Measurements from ENCODE around the gene ZNF853. TPM values are rescaled to one million over a fixed set of nuclear protein-coding genes. Genes with fewer than 3 reads are reported as not detected.

Gene ZNF853
- total and polyA plus RNA-seq, 2 donors (not counting 1 experiment from before 2014, with no cell fraction given): 2.5 to 6.3 TPM

- POLR2A ChIA-PET: no interaction called here
Observed at GRCh38 chr7:6607651-6608051, 7.8 kb upstream of the ZNF853 start.

GRCh38 chr7:6608081-6608480 is 7.3 kb upstream of the ZNF853 start:
- no peak overlapping the region for H3K4me3 ChIP-seq (ENCODE audit: control extremely low read depth in 1 of 5, extremely low read depth in 1 of 5, insufficient read depth in 1 of 5, low read depth in 2 of 5, low read length in 4 of 5)
- H3K79me2 ChIP-seq (ENCODE audit: control insufficient read depth, insufficient read depth, low read length): peaks cover 8% of the 10 kb centered on the region
- H3K4me2 ChIP-seq (replicated peaks; ENCODE audit: low read depth, low read length, poor library complexity, severe bottlenecking): no peak overlapping the region
- no peak for TF ChIP-seq EZH2 (IDR thresholded peaks at IDR 0.05; ENCODE audit: borderline replicate concordance, insufficient read depth, low read depth, low read length, poor library complexity, severe bottlenecking)
- TF ChIP-seq CTCF (IDR thresholded peaks at IDR 0.05): no peak
- no peaks in the 10 kb centered on the region for H3K9me3 Mint-ChIP-seq (ENCODE audit: insufficient read depth)
- ATAC-seq (ENCODE audit: low read depth): no peak
- no peak overlapping the region for H3K4me3 Mint-ChIP-seq
- H3K27ac ChIP-seq (ENCODE audit: low read length in 2 of 2): no peak overlapping the region
- H3K36me3 ChIP-seq (replicated peaks in 1 of 2; ENCODE audit: control extremely low read depth in 1 of 2, control insufficient read depth in 1 of 2, extremely low read depth in 1 of 2, insufficient read depth in 2 of 2, low read length in 1 of 2): peaks cover 1 to 26% of the 10 kb centered on the region in 2 experiments
- H3K9me3 ChIP-seq (ENCODE audit: control extremely low read depth in 1 of 3, control insufficient read depth in 2 of 3, insufficient read depth in 1 of 3, low read length in 2 of 3): no peaks in the 10 kb centered on the region
- no peaks in the 10 kb centered on the region for H3K4me1 ChIP-seq (ENCODE audit: control insufficient read depth in 2 of 2, insufficient read depth in 2 of 2, low read length in 2 of 2)
- CTCF ChIA-PET: interaction anchor here (1.3 kb wide), 1 partner anchor 18 kb away, joined by 3 read pairs; the partner anchor contains the start of gene INTS15
- H3K4me1 Mint-ChIP-seq: no peaks in the 10 kb centered on the region
- H3K27me3 Mint-ChIP-seq: peaks cover 4% of the 10 kb centered on the region
- 97% methylated on average over 20 of the region's 27 CpGs for WGBS (ENCODE audit: insufficient coverage)
- no peak for DNase-seq
- no peak overlapping the region for H3K9ac ChIP-seq (ENCODE audit: low read length)
- H3K27ac Mint-ChIP-seq: no peak overlapping the region
- H2AFZ ChIP-seq (ENCODE audit: insufficient read depth, low read depth, low read length, poor library complexity, severe bottlenecking): no peak overlapping the region
- intact Hi-C loops (cut with micrococcal nuclease): no loop called here
- POLR2A ChIA-PET: interaction anchor here (0.7 kb wide), 2 partner anchors 17 to 635 kb away, joined by 4 to 10 read pairs; no protein-coding TSS in a partner anchor
- no peaks in the 10 kb centered on the region for H3K27me3 ChIP-seq (replicated peaks in 1 of 4; ENCODE audit: control extremely low read depth in 1 of 4, control insufficient read depth in 3 of 4, insufficient read depth in 4 of 4, low read length in 3 of 4)
- H4K20me1 ChIP-seq (ENCODE audit: control insufficient read depth, insufficient read depth, low read length, poor library complexity, severe bottlenecking): no peaks in the 10 kb centered on the region

More at GRCh38 chr7:6607651-6608051, 7.8 kb upstream of the ZNF853 start:
- no peak for TF ChIP-seq EZH2 (IDR thresholded peaks at IDR 0.05; ENCODE audit: borderline replicate concordance, insufficient read depth, low read depth, low read length, poor library complexity, severe bottlenecking)
- no peak for TF ChIP-seq CTCF (IDR thresholded peaks at IDR 0.05)
- Histone ChIP-seq H3K27me3 (replicated peaks in 1 of 4; ENCODE audit: control extremely low read depth in 1 of 4, control insufficient read depth in 3 of 4, insufficient read depth in 4 of 4, low read length in 3 of 4) (no peaks in the 10 kb centered on the region), H3K27ac (ENCODE audit: low read length in 2 of 2) (no peak overlapping the region), H4K20me1 (ENCODE audit: control insufficient read depth, insufficient read depth, low read length, poor library complexity, severe bottlenecking) (peaks cover 3% of the 10 kb centered on the region), H3K4me2 (replicated peaks; ENCODE audit: low read depth, low read length, poor library complexity, severe bottlenecking) (no peak overlapping the region), H3K4me3 (ENCODE audit: control extremely low read depth in 1 of 5, extremely low read depth in 1 of 5, insufficient read depth in 1 of 5, low read depth in 2 of 5, low read length in 4 of 5) (no peak overlapping the region), H3K4me1 (ENCODE audit: control insufficient read depth in 2 of 2, insufficient read depth in 2 of 2, low read length in 2 of 2) (no peaks in the 10 kb centered on the region), H2AFZ (ENCODE audit: insufficient read depth, low read depth, low read length, poor library complexity, severe bottlenecking) (no peak overlapping the region), H3K36me3 (replicated peaks in 1 of 2; ENCODE audit: control extremely low read depth in 1 of 2, control insufficient read depth in 1 of 2, extremely low read depth in 1 of 2, insufficient read depth in 2 of 2, low read length in 1 of 2) (peaks cover 1 to 30% of the 10 kb centered on the region in 2 experiments), H3K9me3 (ENCODE audit: control extremely low read depth in 1 of 3, control insufficient read depth in 2 of 3, insufficient read depth in 1 of 3, low read length in 2 of 3) (no peaks in the 10 kb centered on the region), H3K9ac (ENCODE audit: low read length) (no peak overlapping the region), H3K79me2 (ENCODE audit: control insufficient read depth, insufficient read depth, low read length) (peaks cover 11% of the 10 kb centered on the region)
- Mint-ChIP-seq H3K27ac (no peak overlapping the region), H3K27me3 (peaks cover under 1% of the 10 kb centered on the region), H3K4me3 (no peak overlapping the region), H3K9me3 (ENCODE audit: insufficient read depth) (no peaks in the 10 kb centered on the region), H3K4me1 (no peaks in the 10 kb centered on the region)
- intact Hi-C loops (cut with micrococcal nuclease): no loop called here
- CTCF ChIA-PET: no interaction called here
- ATAC-seq (ENCODE audit: low read depth) (no peak), DNase-seq (no peak)
- 98% methylated on average over 28 of the region's 38 CpGs for WGBS (ENCODE audit: insufficient coverage)

All from B cell (primary cell).